HEK293T (cell line): Measurements from ENCODE around the gene ALDOA.

ENCODE experiments used
- CTCF ChIA-PET: fragments of 350-600 bp; formaldehyde crosslinking; extraction: SDS; loops from one replicate; lab custom pipeline; 2021; ENCODE audit warnings: antibody characterized with exemption, inconsistent platforms; lab: Yijun Ruan, JAX
- POLR2A ChIA-PET: fragments of 350-600 bp; formaldehyde crosslinking; extraction: SDS; loops from one replicate; lab custom pipeline; 2020; ENCODE audit warnings: antibody characterized with exemption, inconsistent platforms; lab: Yijun Ruan, JAX
- DNase-seq: peaks from one replicate; pipeline ENCODE4 v3.0.0; 2012; ENCODE audit warnings: mixed read lengths; ENCODE audit errors: extremely low spot score
- ARNT ChIP-seq: fragments of 450-650 bp; IDR thresholded peaks from 2 replicates; pipeline ENCODE4 v1.6.1; 2017; ENCODE audit warnings: mild to moderate bottlenecking
- BHLHE40 ChIP-seq: fragments of 450-650 bp; IDR thresholded peaks from 2 replicates; pipeline ENCODE4 v1.6.1; 2016; ENCODE audit warnings: mild to moderate bottlenecking, moderate library complexity, borderline replicate concordance
- CTBP1 ChIP-seq: fragments of 450-650 bp; IDR thresholded peaks from 2 replicates; pipeline ENCODE4 v1.6.1; 2016; ENCODE audit warnings: borderline replicate concordance
- ELF4 ChIP-seq: fragments of 450-650 bp; IDR thresholded peaks from 2 replicates; pipeline ENCODE4 v1.6.1; 2017; ENCODE audit warnings: antibody characterized with exemption
- FOXA1 ChIP-seq: fragments of 450-650 bp; IDR thresholded peaks from 2 replicates; pipeline ENCODE4 v1.6.1; 2016; ENCODE audit warnings: mild to moderate bottlenecking
- FOXK2 ChIP-seq: fragments of 450-650 bp; IDR thresholded peaks from 2 replicates; pipeline ENCODE4 v1.6.1; 2016; ENCODE audit warnings: mild to moderate bottlenecking
- FOXM1 ChIP-seq: fragments of 450-650 bp; IDR thresholded peaks from 2 replicates; pipeline ENCODE4 v1.6.1; 2017; ENCODE audit warnings: mild to moderate bottlenecking, borderline replicate concordance
- HDGF ChIP-seq: fragments of 450-650 bp; IDR thresholded peaks from 2 replicates; pipeline ENCODE4 v1.6.1; 2017; ENCODE audit warnings: antibody characterized with exemption, borderline replicate concordance
- L3MBTL2 ChIP-seq: fragments of 450-650 bp; conservative IDR thresholded peaks from 2 replicates; pipeline ENCODE4 v1.6.1; 2016; ENCODE audit warnings: mild to moderate bottlenecking
- LEF1 ChIP-seq: fragments of 450-650 bp; IDR thresholded peaks from 2 replicates; pipeline ENCODE4 v1.6.1; 2017; ENCODE audit warnings: mild to moderate bottlenecking, borderline replicate concordance
- NFRKB ChIP-seq: fragments of 450-650 bp; IDR thresholded peaks from 2 replicates; pipeline ENCODE4 v1.6.1; 2016; ENCODE audit warnings: mild to moderate bottlenecking, moderate library complexity
- PKNOX1 ChIP-seq: fragments of 450-650 bp; IDR thresholded peaks from 2 replicates; pipeline ENCODE4 v1.6.1; 2016
- SP1 ChIP-seq: fragments of 450-650 bp; IDR thresholded peaks from 2 replicates; pipeline ENCODE4 v1.6.1; 2017
- SUZ12 ChIP-seq: fragments of 450-650 bp; IDR thresholded peaks from 2 replicates; pipeline ENCODE4 v1.6.1; 2016; ENCODE audit warnings: mild to moderate bottlenecking
- TARDBP ChIP-seq: fragments of 450-650 bp; IDR thresholded peaks from 2 replicates; pipeline ENCODE4 v1.6.1; 2016
- ZNF384 ChIP-seq: fragments of 450-650 bp; IDR thresholded peaks from 2 replicates; pipeline ENCODE4 v1.6.1; 2016

Gene ALDOA

GRCh38 chr16:30088832-30089624, 23.5 kb downstream of the ALDOA start:
- POLR2A ChIA-PET = interaction anchor here (1.0 to 7.9 kb wide), 6 partner anchors 10 to 40 kb away, joined by 3 to 155 read pairs (median 4); partner anchors contain the start of genes ALDOA and PPP4C
- CTCF ChIA-PET = interaction anchor here (1.4 kb wide), 1 partner anchor 23 kb away, joined by 4 read pairs; no protein-coding TSS in a partner anchor
- no peak for DNase-seq
- TF ChIP-seq HDGF (no peak), CTBP1 (no peak), FOXM1 (no peak), SUZ12 (no peak), BHLHE40 (no peak), FOXK2 (no peak), FOXA1 (no peak), ARNT (no peak), TARDBP (no peak)

- ChIA-PET POLR2A (interaction anchor here (0.8 to 7.9 kb wide), 10 partner anchors 9 to 280 kb away, joined by 3 to 155 read pairs (median 10); partner anchors contain the start of genes ALDOA, PPP4C and TBC1D10B), CTCF (interaction anchor here (1.2 to 3.1 kb wide), 8 partner anchors 10 to 48 kb away, joined by 4 to 36 read pairs (median 11); partner anchors contain the start of gene GDPD3)
- DNase-seq = no peak
- TF ChIP-seq BHLHE40 (no peak), FOXA1 (no peak), SUZ12 (no peak), HDGF (no peak), LEF1 (no peak), PKNOX1 (no peak), FOXM1 (no peak), ELF4 (no peak), CTBP1 (no peak), FOXK2 (no peak), ARNT (no peak), TARDBP (no peak), NFRKB (no peak), SP1 (no peak), ZNF384 (no peak)
Observed at GRCh38 chr16:30090610-30091331, 25.2 kb downstream of the ALDOA start.

- DNase-seq = peak; percentile 97
- ChIA-PET POLR2A (interaction anchor here (0.5 to 7.9 kb wide), 37 partner anchors 10 to 518 kb away, joined by 3 to 155 read pairs (median 4); partner anchors contain the start of genes ALDOA, CORO1A, DCTPP1 and KCTD13), CTCF (interaction anchor here (0.6 to 3.1 kb wide), 30 partner anchors 11 to 1128 kb away, joined by 3 to 36 read pairs (median 4); partner anchors contain the start of genes ALDOA, DCTPP1, GDPD3 and ZNF771)
- TF ChIP-seq ELF4 (peak; percentile 45; the same call in 1 of the 2 replicates), TARDBP (no peak; the same call in 1 of the 2 replicates), HDGF (no peak), ARNT (no peak), BHLHE40 (no peak), ZNF384 (no peak), SUZ12 (peak; percentile 99), L3MBTL2 (peak; percentile 93)
Observed at GRCh38 chr16:30091474-30092372, 26.2 kb downstream of the ALDOA start, which contains the start of gene TBX6. TBX6 (minus strand) TSS chr16:30091924; CDS start chr16:30091193, 731 bp downstream.

GRCh38 chr16:30092373-30093010, 26.9 kb downstream of the ALDOA start:
- DNase-seq = peak; percentile 93
- ChIA-PET CTCF (interaction anchor here (0.6 to 3.1 kb wide), 29 partner anchors 11 to 1128 kb away, joined by 3 to 36 read pairs (median 4); partner anchors contain the start of genes ALDOA, DCTPP1, GDPD3 and ZNF771), POLR2A (interaction anchor here (0.5 to 7.9 kb wide), 38 partner anchors 9 to 782 kb away, joined by 3 to 155 read pairs (median 4); partner anchors contain the start of genes ALDOA, CORO1A, DCTPP1 and KCTD13)
- no peak for TF ChIP-seq LEF1
- TF ChIP-seq L3MBTL2 = peak; percentile 80
- TF ChIP-seq CTBP1 = no peak; the same call in 1 of the 2 replicates
- 0 out of 2 replicates have a peak, but pooled peaks have one; percentile 59 for TF ChIP-seq HDGF

- DNase-seq = no peak
- ChIA-PET CTCF (interaction anchor here (0.5 to 0.6 kb wide), 2 partner anchors 26 to 913 kb away, joined by 3 read pairs; no protein-coding TSS in a partner anchor), POLR2A (interaction anchor here (0.8 to 7.9 kb wide), 5 partner anchors 9 to 89 kb away, joined by 3 to 155 read pairs (median 5); partner anchors contain the start of genes ALDOA and CORO1A)
- TF ChIP-seq SP1 = no peak
- TF ChIP-seq FOXM1 = no peak
- no peak for TF ChIP-seq HDGF
- TF ChIP-seq TARDBP = no peak
- TF ChIP-seq CTBP1 = no peak
- TF ChIP-seq L3MBTL2 = no peak
- no peak for TF ChIP-seq ZNF384
- no peak for TF ChIP-seq NFRKB
- no peak for TF ChIP-seq FOXK2
- TF ChIP-seq BHLHE40 = no peak
- TF ChIP-seq FOXA1 = no peak
Observed at GRCh38 chr16:30094541-30095165, 29.1 kb downstream of the ALDOA start.
